Astrocyte (in vitro differentiated cells and primary cell): ENCODE results near the gene F2R. TPM values are rescaled to one million over a fixed set of nuclear protein-coding genes. Genes with fewer than 3 reads are reported as not detected.
A peak's percentile ranks its signal among the peaks of the same experiment; 100 is the strongest.

Experiments used
- DNase-seq: peaks from one replicate; pipeline ENCODE4 v3.0.0-alpha.2; 2010; ENCODE audit warnings: low read depth
- FAIRE-seq: peaks from 2 replicates; lab custom pipeline; 2011; peaks lifted over from hg19 to GRCh38; lab: Jason Lieb, UNC
- H2AFZ ChIP-seq: 2 replicates; pipeline ENCODE4 v1.6.0; 2012; ENCODE audit warnings: low read depth, low read length, inconsistent platforms
- H3K27ac ChIP-seq: 2 replicates; pipeline ENCODE4 v1.5.1; 2011; ENCODE audit warnings: low read depth, low read length, inconsistent platforms
- H3K27me3 ChIP-seq: 2 replicates; pipeline ENCODE4 v1.6.0; 2011; ENCODE audit warnings: low read length, inconsistent platforms; ENCODE audit not compliant: insufficient read depth
- H3K36me3 ChIP-seq: 2 replicates; pipeline ENCODE4 v1.5.1; 2011; ENCODE audit warnings: low read length, inconsistent platforms; ENCODE audit not compliant: insufficient read depth
- H3K4me1 ChIP-seq: 2 replicates; pipeline ENCODE4 v1.5.1; 2011; ENCODE audit warnings: low read length, inconsistent platforms; ENCODE audit not compliant: insufficient read depth
- H3K4me2 ChIP-seq: 2 replicates; pipeline ENCODE4 v1.6.0; 2012; ENCODE audit warnings: low read length, inconsistent platforms
- H3K4me3 ChIP-seq: 2 replicates; pipeline ENCODE4 v1.5.1; 2011; ENCODE audit warnings: low read depth, mild to moderate bottlenecking, low read length, inconsistent platforms; ENCODE audit not compliant: insufficient read depth
- H3K79me2 ChIP-seq: 2 replicates; pipeline ENCODE4 v1.6.0; 2012; ENCODE audit warnings: mild to moderate bottlenecking, low read length, inconsistent platforms; ENCODE audit not compliant: insufficient read depth
- H3K9ac ChIP-seq: 2 replicates; pipeline ENCODE4 v1.6.0; 2012; ENCODE audit warnings: mild to moderate bottlenecking, low read length, inconsistent platforms
- H3K9me3 ChIP-seq: 2 replicates; pipeline ENCODE4 v1.5.1; 2012; ENCODE audit warnings: low read depth, mild to moderate bottlenecking, low read length, inconsistent platforms; ENCODE audit not compliant: insufficient read depth
- H4K20me1 ChIP-seq: 2 replicates; pipeline ENCODE4 v1.6.0; 2012; ENCODE audit warnings: low read length, inconsistent platforms; ENCODE audit not compliant: insufficient read depth
- H3K27ac Mint-ChIP-seq: one replicate; pipeline ENCODE4 v1.8.0; 2021; ENCODE audit warnings: mild to moderate bottlenecking, mixed read lengths; ENCODE audit not compliant: unreplicated experiment
- H3K27me3 Mint-ChIP-seq: one replicate; pipeline ENCODE4 v1.8.0; 2021; ENCODE audit warnings: low read depth, mixed read lengths; ENCODE audit not compliant: unreplicated experiment
- H3K36me3 Mint-ChIP-seq: one replicate; pipeline ENCODE4 v1.8.0; 2021; ENCODE audit warnings: low read depth, mixed read lengths; ENCODE audit not compliant: unreplicated experiment
- H3K4me1 Mint-ChIP-seq: one replicate; pipeline ENCODE4 v1.8.0; 2021; ENCODE audit warnings: low read depth, mixed read lengths; ENCODE audit not compliant: unreplicated experiment
- H3K4me3 Mint-ChIP-seq: one replicate; pipeline ENCODE4 v1.8.0; 2021; ENCODE audit warnings: mild to moderate bottlenecking, moderate library complexity, mixed read lengths; ENCODE audit not compliant: unreplicated experiment
- H3K9me3 Mint-ChIP-seq: one replicate; pipeline ENCODE4 v1.8.0; 2021; ENCODE audit warnings: mild to moderate bottlenecking, mixed read lengths; ENCODE audit not compliant: unreplicated experiment
- EZH2 ChIP-seq: IDR thresholded peaks from 2 replicates; pipeline ENCODE4 v1.6.1; 2012; ENCODE audit warnings: mild to moderate bottlenecking, low read length, inconsistent platforms; ENCODE audit not compliant: insufficient read depth
- total RNA-seq: library from RNA; stranded (reverse); gene quantifications from 2 replicates; pipeline ENCODE4 v1.2.1, GENCODE V29; 2021
- TF ChIP-seq, protein P1 (sequence below): IDR thresholded peaks from 2 replicates; pipeline ENCODE4 v1.5.1; 2011; ENCODE audit warnings: low read depth, mild to moderate bottlenecking, inconsistent platforms, low read length, moderate library complexity; ENCODE audit not compliant: insufficient read depth

The F2R gene
- total RNA-seq, 1 donor from 2014 or later, result 285 TPM

GRCh38 chr5:76709762-76710161, 6.2 kb upstream of the F2R start:
- no peak overlapping the region for H3K4me3 Mint-ChIP-seq

DNA sequence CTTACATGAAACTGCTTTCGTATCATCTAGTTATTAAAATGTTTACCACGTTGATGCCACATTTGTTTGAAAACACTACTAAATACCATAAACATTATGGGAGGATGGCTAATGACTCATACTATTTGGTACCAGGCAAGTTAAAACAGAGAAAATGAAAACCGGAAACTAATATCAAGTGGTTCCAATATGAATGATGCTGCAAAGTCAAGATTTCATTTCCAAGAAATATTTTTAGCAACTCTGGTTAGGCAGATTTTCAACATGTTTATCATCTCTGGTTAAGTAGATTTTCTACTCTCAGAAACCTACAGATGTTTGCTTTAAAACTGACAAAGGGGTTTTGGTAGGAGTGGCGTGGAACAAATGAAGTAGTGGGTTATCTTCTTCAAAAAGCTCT, 4.9 kb upstream of the F2R start:
- FAIRE-seq, result peak; percentile 37
- Mint-ChIP-seq H3K4me3 (no peak overlapping the region), H3K36me3 (no peaks in the 10 kb centered on the region), H3K4me1 (peaks cover 39% of the 10 kb centered on the region), H3K9me3 (no peaks in the 10 kb centered on the region), H3K27me3 (no peaks in the 10 kb centered on the region), H3K27ac (peak overlapping the region; percentile 80)
- no peak overlapping the region for H3K9ac ChIP-seq
- no peaks in the 10 kb centered on the region for H4K20me1 ChIP-seq
- H3K9me3 ChIP-seq, result no peaks in the 10 kb centered on the region
- peak; percentile 68 for DNase-seq
- peak overlapping the region; percentile 1 for H3K4me2 ChIP-seq
- TF ChIP-seq, protein P1, sequence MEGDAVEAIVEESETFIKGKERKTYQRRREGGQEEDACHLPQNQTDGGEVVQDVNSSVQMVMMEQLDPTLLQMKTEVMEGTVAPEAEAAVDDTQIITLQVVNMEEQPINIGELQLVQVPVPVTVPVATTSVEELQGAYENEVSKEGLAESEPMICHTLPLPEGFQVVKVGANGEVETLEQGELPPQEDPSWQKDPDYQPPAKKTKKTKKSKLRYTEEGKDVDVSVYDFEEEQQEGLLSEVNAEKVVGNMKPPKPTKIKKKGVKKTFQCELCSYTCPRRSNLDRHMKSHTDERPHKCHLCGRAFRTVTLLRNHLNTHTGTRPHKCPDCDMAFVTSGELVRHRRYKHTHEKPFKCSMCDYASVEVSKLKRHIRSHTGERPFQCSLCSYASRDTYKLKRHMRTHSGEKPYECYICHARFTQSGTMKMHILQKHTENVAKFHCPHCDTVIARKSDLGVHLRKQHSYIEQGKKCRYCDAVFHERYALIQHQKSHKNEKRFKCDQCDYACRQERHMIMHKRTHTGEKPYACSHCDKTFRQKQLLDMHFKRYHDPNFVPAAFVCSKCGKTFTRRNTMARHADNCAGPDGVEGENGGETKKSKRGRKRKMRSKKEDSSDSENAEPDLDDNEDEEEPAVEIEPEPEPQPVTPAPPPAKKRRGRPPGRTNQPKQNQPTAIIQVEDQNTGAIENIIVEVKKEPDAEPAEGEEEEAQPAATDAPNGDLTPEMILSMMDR, result no peak
- no peak for TF ChIP-seq EZH2
- H2AFZ ChIP-seq, result no peak overlapping the region
- no peak overlapping the region for H3K4me3 ChIP-seq
- peaks cover 33% of the 10 kb centered on the region for H3K4me1 ChIP-seq
- no peaks in the 10 kb centered on the region for H3K36me3 ChIP-seq
- no peak overlapping the region for H3K27ac ChIP-seq
- no peaks in the 10 kb centered on the region for H3K27me3 ChIP-seq
- H3K79me2 ChIP-seq, result no peaks in the 10 kb centered on the region

More at GRCh38 chr5:76709762-76710161, 6.2 kb upstream of the F2R start:
- Histone ChIP-seq H2AFZ (no peak overlapping the region), H3K9me3 (no peaks in the 10 kb centered on the region), H3K9ac (peak overlapping the region; percentile 4), H3K4me1 (peaks cover 24% of the 10 kb centered on the region), H3K4me2 (peak overlapping the region; percentile 67), H3K27ac (no peak overlapping the region), H3K36me3 (no peaks in the 10 kb centered on the region), H4K20me1 (no peaks in the 10 kb centered on the region), H3K4me3 (no peak overlapping the region), H3K79me2 (no peaks in the 10 kb centered on the region), H3K27me3 (no peaks in the 10 kb centered on the region)
- Mint-ChIP-seq H3K27me3 (no peaks in the 10 kb centered on the region), H3K9me3 (no peaks in the 10 kb centered on the region), H3K36me3 (no peaks in the 10 kb centered on the region), H3K4me1 (peaks cover 41% of the 10 kb centered on the region), H3K27ac (peak overlapping the region; percentile 86)
- FAIRE-seq (no peak), DNase-seq (peak; percentile 92)
- no peak for TF ChIP-seq EZH2
- TF ChIP-seq, protein P1, result no peak

GRCh38 chr5:76714751-76715485, 1.0 kb upstream of the F2R start:
- DNase-seq, result no peak
- FAIRE-seq, result no peak
- peak overlapping the region; percentile 77 for H3K27ac ChIP-seq
- peaks cover 19% of the 10 kb centered on the region for H4K20me1 ChIP-seq
- peak overlapping the region; percentile 79 for H2AFZ ChIP-seq
- H3K79me2 ChIP-seq, result peaks cover 39% of the 10 kb centered on the region
- Mint-ChIP-seq H3K36me3 (peaks cover 8% of the 10 kb centered on the region), H3K4me1 (peaks cover 28% of the 10 kb centered on the region), H3K27ac (peak overlapping the region; percentile 75), H3K27me3 (no peaks in the 10 kb centered on the region), H3K4me3 (peak overlapping the region; percentile 95), H3K9me3 (no peaks in the 10 kb centered on the region)
- peaks cover 40% of the 10 kb centered on the region for H3K4me1 ChIP-seq
- no peaks in the 10 kb centered on the region for H3K9me3 ChIP-seq
- peak overlapping the region; percentile 93 for H3K4me2 ChIP-seq
- peak overlapping the region; percentile 90 for H3K9ac ChIP-seq
- H3K36me3 ChIP-seq, result no peaks in the 10 kb centered on the region
- no peaks in the 10 kb centered on the region for H3K27me3 ChIP-seq
- TF ChIP-seq EZH2, result peak; percentile 39
- TF ChIP-seq, protein P1, result no peak
- peak overlapping the region; percentile 81 for H3K4me3 ChIP-seq
